Gastrocnemius medialis (tissue), 4 donors: Measurements from ENCODE around the gene PTGS1. TPM values are rescaled to one million over a fixed set of nuclear protein-coding genes. Genes with fewer than 3 reads are reported as not detected.

Experiments
- total RNA-seq, 4 donors: library from RNA; depleted of rRNA; stranded (reverse); fragments of >200 nt; gene quantifications; one replicate each; pipeline versions ENCODE4 v1.1.0 to v1.2.3, GENCODE V29; 2016

PTGS1 gene
- total RNA-seq, 4 donors from 2014 or later: 0.78 to 1.8 (median 1.0) TPM

Other genes with a start within 250 kb of the PTGS1 start
- gene NDUFA8, start 211.2 kb upstream of the PTGS1 start, total RNA-seq: 100 to 1,000 TPM in 1 of 4 donors, 10 to 100 TPM in 3; 51.0 to 114 (median 92.8) TPM
- gene MORN5, start 211.1 kb upstream of the PTGS1 start, total RNA-seq: not detected
- 1 to 10 TPM in 3 of 4 donors, under 1 TPM in 1; 0.83 to 4.5 (median 1.7) TPM for gene LHX6, start 142.1 kb upstream of the PTGS1 start, total RNA-seq
- 10 to 100 TPM; 10.6 to 26.6 (median 21.8) TPM for gene RBM18, start 106.2 kb upstream of the PTGS1 start, total RNA-seq
- gene MRRF, start 106.1 kb upstream of the PTGS1 start, total RNA-seq: 10 to 100 TPM; 33.2 to 55.7 (median 47.2) TPM
- gene OR1J1, start 106.9 kb downstream of the PTGS1 start, total RNA-seq: not detected
- gene OR1J2, start 139.8 kb downstream of the PTGS1 start, total RNA-seq: not detected
- gene OR1J4, start 148.1 kb downstream of the PTGS1 start, total RNA-seq: not detected
- gene OR1N1, start 156.3 kb downstream of the PTGS1 start, total RNA-seq: not detected
- not detected for gene OR1N2, start 182.1 kb downstream of the PTGS1 start, total RNA-seq
- not detected for gene OR1L8, start 212.4 kb downstream of the PTGS1 start, total RNA-seq
- gene OR1Q1, start 243.7 kb downstream of the PTGS1 start, total RNA-seq: not detected